Measurements from ENCODE around the gene HTRA3.

GRCh38 chr4:8326206-8326605 is 56.7 kb downstream of the HTRA3 start:
- TF ChIP-seq CTCF (conservative IDR thresholded peaks at IDR 0.05; ENCODE audit: low read length), result no peak
- no peak for TF ChIP-seq EZH2phosphoT487 (IDR thresholded peaks at IDR 0.05; ENCODE audit: borderline replicate concordance, low read depth, low read length)
